SU-DHL-6 (cell line): ENCODE measurements around the gene DRAXIN.

Source experiments
- H2AFZ ChIP-seq: fragments of 200-600 bp; sonication (generic); 2 replicates; pipeline ENCODE4 v1.6.1; 2014; ENCODE audit warnings: low read depth, mild to moderate bottlenecking, moderate library complexity, mixed read lengths, antibody characterized with exemption, low read length; ENCODE audit not compliant: severe bottlenecking
- H3F3A ChIP-seq: fragments of 200-600 bp; shearing (Covaris generic); 2 replicates; pipeline ENCODE4 v1.6.0; 2016; ENCODE audit warnings: antibody characterized with exemption, mild to moderate bottlenecking; ENCODE audit not compliant: insufficient read depth
- H3K27ac ChIP-seq: fragments of 200-600 bp; sonication (generic); 2 replicates; pipeline ENCODE4 v1.5.1; 2016; ENCODE audit warnings: low read depth, mild to moderate bottlenecking, low read length, moderate library complexity, mixed read lengths
- H3K27me3 ChIP-seq: fragments of 200-600 bp; sonication (generic), shearing (Covaris generic); 2 replicates; pipeline ENCODE4 v1.6.0; 2014; ENCODE audit warnings: mild to moderate bottlenecking, low read length
- H3K36me3 ChIP-seq: fragments of 200-600 bp; sonication (generic); 2 replicates; pipeline ENCODE4 v1.6.1; 2014; ENCODE audit warnings: mild to moderate bottlenecking, low read length, mixed read lengths
- H3K4me2 ChIP-seq: fragments of 300-600, 200-600 bp; shearing (Covaris generic), sonication (generic); 2 replicates; pipeline ENCODE4 v1.6.0; 2014; ENCODE audit warnings: low read length, low read depth, mild to moderate bottlenecking; ENCODE audit not compliant: poor library complexity, severe bottlenecking
- H3K4me3 ChIP-seq: fragments of 200-600 bp; sonication (generic); 2 replicates; pipeline ENCODE4 v1.5.1; 2014; ENCODE audit warnings: antibody characterized with exemption, low read length, mild to moderate bottlenecking, mixed read lengths; ENCODE audit not compliant: insufficient read depth, poor library complexity, severe bottlenecking
- H3K79me2 ChIP-seq: fragments of 200-600 bp; sonication (generic); 2 replicates; pipeline ENCODE4 v1.6.1; 2014; ENCODE audit warnings: mild to moderate bottlenecking, low read length, moderate library complexity; ENCODE audit not compliant: insufficient read depth
- H3K9ac ChIP-seq: fragments of 200-600 bp; sonication (generic); 2 replicates; pipeline ENCODE4 v1.7.0; 2014; ENCODE audit warnings: mild to moderate bottlenecking, low read length
- H3K9me2 ChIP-seq: fragments of 200-600 bp; sonication (generic); replicated peaks from 2 replicates; pipeline ENCODE4 v1.6.1; 2014; ENCODE audit warnings: low read length; ENCODE audit not compliant: insufficient read depth
- H3K9me3 ChIP-seq: fragments of 200-600 bp; sonication (generic); 2 replicates; pipeline ENCODE4 v1.6.1; 2014; ENCODE audit warnings: low read length, mixed read lengths; ENCODE audit not compliant: insufficient read depth
- H4K20me1 ChIP-seq: fragments of 200-600 bp; sonication (generic); 2 replicates; pipeline ENCODE4 v1.6.1; 2014; ENCODE audit warnings: low read depth, mild to moderate bottlenecking, antibody characterized with exemption, low read length, moderate library complexity, mixed read lengths
- EZH2phosphoT487 ChIP-seq: fragments of 200-600 bp; sonication (generic), shearing (Covaris generic); conservative IDR thresholded peaks from 2 replicates; pipeline ENCODE4 v1.6.1; 2018; ENCODE audit warnings: mild to moderate bottlenecking, antibody characterized with exemption, low read length, moderate library complexity, mixed read lengths
- TF ChIP-seq, protein P1 (sequence below): fragments of 200-600 bp; sonication (generic); IDR thresholded peaks from one replicate; pipeline ENCODE4 v1.5.1; 2017; ENCODE audit warnings: antibody characterized with exemption, mild to moderate bottlenecking, low read length, moderate library complexity; ENCODE audit not compliant: insufficient read depth, poor library complexity, severe bottlenecking

Gene DRAXIN

GRCh38 chr1:11766429-11766776 lies 74.9 kb downstream of the DRAXIN start:
- no peak overlapping the region for H3K9ac ChIP-seq
- no peaks in the 10 kb centered on the region for H3K79me2 ChIP-seq
- H3K4me2 ChIP-seq = no peak overlapping the region
- TF ChIP-seq, protein P1, sequence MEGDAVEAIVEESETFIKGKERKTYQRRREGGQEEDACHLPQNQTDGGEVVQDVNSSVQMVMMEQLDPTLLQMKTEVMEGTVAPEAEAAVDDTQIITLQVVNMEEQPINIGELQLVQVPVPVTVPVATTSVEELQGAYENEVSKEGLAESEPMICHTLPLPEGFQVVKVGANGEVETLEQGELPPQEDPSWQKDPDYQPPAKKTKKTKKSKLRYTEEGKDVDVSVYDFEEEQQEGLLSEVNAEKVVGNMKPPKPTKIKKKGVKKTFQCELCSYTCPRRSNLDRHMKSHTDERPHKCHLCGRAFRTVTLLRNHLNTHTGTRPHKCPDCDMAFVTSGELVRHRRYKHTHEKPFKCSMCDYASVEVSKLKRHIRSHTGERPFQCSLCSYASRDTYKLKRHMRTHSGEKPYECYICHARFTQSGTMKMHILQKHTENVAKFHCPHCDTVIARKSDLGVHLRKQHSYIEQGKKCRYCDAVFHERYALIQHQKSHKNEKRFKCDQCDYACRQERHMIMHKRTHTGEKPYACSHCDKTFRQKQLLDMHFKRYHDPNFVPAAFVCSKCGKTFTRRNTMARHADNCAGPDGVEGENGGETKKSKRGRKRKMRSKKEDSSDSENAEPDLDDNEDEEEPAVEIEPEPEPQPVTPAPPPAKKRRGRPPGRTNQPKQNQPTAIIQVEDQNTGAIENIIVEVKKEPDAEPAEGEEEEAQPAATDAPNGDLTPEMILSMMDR = no peak
- TF ChIP-seq EZH2phosphoT487 = no peak
- H3F3A ChIP-seq = no peaks in the 10 kb centered on the region
- H3K9me3 ChIP-seq = no peaks in the 10 kb centered on the region
- H3K4me3 ChIP-seq = no peak overlapping the region
- H3K36me3 ChIP-seq = no peaks in the 10 kb centered on the region
- no peaks in the 10 kb centered on the region for H4K20me1 ChIP-seq
- no peaks in the 10 kb centered on the region for H3K9me2 ChIP-seq
- no peak overlapping the region for H3K27ac ChIP-seq
- no peak overlapping the region for H2AFZ ChIP-seq
- H3K27me3 ChIP-seq = no peaks in the 10 kb centered on the region

- no peak overlapping the region for H3K27ac ChIP-seq
- no peaks in the 10 kb centered on the region for H3F3A ChIP-seq
- no peaks in the 10 kb centered on the region for H3K9me3 ChIP-seq
- H3K9ac ChIP-seq = no peak overlapping the region
- H3K79me2 ChIP-seq = no peaks in the 10 kb centered on the region
- H4K20me1 ChIP-seq = no peaks in the 10 kb centered on the region
- no peak overlapping the region for H3K4me2 ChIP-seq
- no peaks in the 10 kb centered on the region for H3K36me3 ChIP-seq
- no peaks in the 10 kb centered on the region for H3K27me3 ChIP-seq
- TF ChIP-seq EZH2phosphoT487 = no peak
- TF ChIP-seq, protein P1 = no peak
- no peak overlapping the region for H2AFZ ChIP-seq
- no peak overlapping the region for H3K4me3 ChIP-seq
- H3K9me2 ChIP-seq = no peaks in the 10 kb centered on the region
These were observed 76.6 kb downstream of the DRAXIN start for GRCh38 chr1:11767922-11768704.

GRCh38 chr1:11768821-11769220 lies 77.3 kb downstream of the DRAXIN start:
- H3K9ac ChIP-seq = no peak overlapping the region
- H3F3A ChIP-seq = no peaks in the 10 kb centered on the region
- no peaks in the 10 kb centered on the region for H3K9me3 ChIP-seq
- no peak overlapping the region for H3K27ac ChIP-seq
- no peaks in the 10 kb centered on the region for H3K36me3 ChIP-seq
- no peaks in the 10 kb centered on the region for H3K27me3 ChIP-seq
- H3K4me3 ChIP-seq = no peak overlapping the region
- H3K79me2 ChIP-seq = no peaks in the 10 kb centered on the region
- no peak overlapping the region for H3K4me2 ChIP-seq
- TF ChIP-seq, protein P1 = no peak
- TF ChIP-seq EZH2phosphoT487 = no peak
- H2AFZ ChIP-seq = no peak overlapping the region
- no peaks in the 10 kb centered on the region for H3K9me2 ChIP-seq
- H4K20me1 ChIP-seq = no peaks in the 10 kb centered on the region
